IMR-90 (cell line): ENCODE measurements around the gene RRN3. TPM values are rescaled to one million over a fixed set of nuclear protein-coding genes. Genes with fewer than 3 reads are reported as not detected.

ENCODE experiments used
- ATAC-seq: fragments of 200-7000 bp; cut with Tn5 transposase; 2 replicates; pipeline ENCODE4 v1.9.1; 2020; ENCODE audit warnings: low read depth, mild to moderate bottlenecking, moderate library complexity
- BruUV-seq: library from RNA; stranded (reverse); fragments of 400-500 nt; replicated peaks from 2 replicates; lab custom pipeline; 2021; lab: Mats Ljungman, UMichigan
- CTCF ChIA-PET: fragments of 300-600 bp; formaldehyde crosslinking; extraction: SDS; loops from one replicate; lab custom pipeline; 2021; ENCODE audit warnings: antibody characterized with exemption; lab: Yijun Ruan, JAX
- POLR2A ChIA-PET: fragments of 300-600 bp; sonication (Branson Sonifier 250); formaldehyde crosslinking; loops from one replicate; lab custom pipeline; 2022; ENCODE audit warnings: antibody characterized with exemption; ENCODE audit not compliant: unreplicated experiment; lab: Charles Lee
- DNase-seq: peaks from one replicate; pipeline ENCODE4 v3.0.0; 2013
- H2AFZ ChIP-seq: replicated peaks from 2 replicates; pipeline ENCODE3; 2013; ENCODE audit warnings: low read length, mild to moderate bottlenecking; ENCODE audit not compliant: poor library complexity
- H2AK5ac ChIP-seq: 2 replicates; pipeline ENCODE4 v1.6.1; 2013; ENCODE audit warnings: low read depth, low read length, inconsistent platforms
- H2AK9ac ChIP-seq: replicated peaks from 2 replicates; pipeline ENCODE3; 2013; ENCODE audit warnings: mild to moderate bottlenecking, low read depth, low read length, moderate library complexity; ENCODE audit not compliant: poor library complexity
- H2BK120ac ChIP-seq: 2 replicates; pipeline ENCODE4 v1.6.1; 2013; ENCODE audit warnings: low read depth, low read length, inconsistent platforms
- H2BK15ac ChIP-seq: 3 replicates; pipeline ENCODE4 v1.6.1; 2013; ENCODE audit warnings: low read depth, low read length, inconsistent platforms
- H2BK20ac ChIP-seq: 2 replicates; pipeline ENCODE4 v1.6.1; 2013; ENCODE audit warnings: low read depth, mild to moderate bottlenecking, inconsistent platforms, low read length, moderate library complexity
- H2BK5ac ChIP-seq: 2 replicates; pipeline ENCODE4 v1.6.1; 2013; ENCODE audit warnings: mild to moderate bottlenecking, low read depth, low read length, inconsistent platforms; ENCODE audit not compliant: poor library complexity, severe bottlenecking
- H3K14ac ChIP-seq: replicated peaks from 2 replicates; pipeline ENCODE4 v1.6.1; 2013; ENCODE audit warnings: low read depth, low read length, inconsistent platforms
- H3K18ac ChIP-seq: 2 replicates; pipeline ENCODE4 v1.6.1; 2013; ENCODE audit warnings: low read depth, low read length, control low read depth
- H3K23ac ChIP-seq: 2 replicates; pipeline ENCODE4 v1.6.1; 2013; ENCODE audit warnings: low read depth, low read length, inconsistent platforms
- H3K27ac ChIP-seq: 2 replicates; pipeline ENCODE4 v1.5.1; 2013; ENCODE audit warnings: mild to moderate bottlenecking, control low read depth, low read length; ENCODE audit not compliant: insufficient read depth
- H3K27me3 ChIP-seq: 2 replicates; pipeline ENCODE4 v1.6.1; 2013; ENCODE audit warnings: low read length; ENCODE audit not compliant: control insufficient read depth, insufficient read depth
- H3K36me3 ChIP-seq: 2 replicates; pipeline ENCODE4 v1.6.1; 2013; ENCODE audit warnings: low read length, mixed read lengths; ENCODE audit not compliant: control insufficient read depth, insufficient read depth
- H3K4ac ChIP-seq: 2 replicates; pipeline ENCODE4 v1.6.1; 2013; ENCODE audit warnings: low read depth, low read length, inconsistent platforms
- H3K4me1 ChIP-seq: 2 replicates; pipeline ENCODE4 v1.6.1; 2013; ENCODE audit warnings: low read length, mixed read lengths; ENCODE audit not compliant: control insufficient read depth, insufficient read depth
- H3K4me2 ChIP-seq: 2 replicates; pipeline ENCODE4 v1.6.1; 2013; ENCODE audit warnings: low read depth, mild to moderate bottlenecking, control low read depth, low read length, moderate library complexity
- H3K4me3 ChIP-seq: 2 replicates; pipeline ENCODE4 v1.5.1; 2013; ENCODE audit warnings: low read depth, mild to moderate bottlenecking, control low read depth, low read length, moderate library complexity; ENCODE audit not compliant: insufficient read depth
- H3K56ac ChIP-seq: 2 replicates; pipeline ENCODE4 v1.6.1; 2013; ENCODE audit warnings: low read length, inconsistent platforms; ENCODE audit not compliant: insufficient read depth; ENCODE audit errors: extremely low read depth
- H3K79me1 ChIP-seq, 2 experiments: 2 replicates each; pipeline ENCODE4 v1.6.1; 2013; ENCODE audit warnings: low read length in 2 of 2, inconsistent platforms in 1 of 2, low read depth in 1 of 2
- H3K9ac ChIP-seq: 2 replicates; pipeline ENCODE4 v1.6.1; 2013; ENCODE audit warnings: low read depth, low read length, control low read depth
- H3K9me1 ChIP-seq: 2 replicates; pipeline ENCODE4 v1.6.1; 2013; ENCODE audit warnings: low read length, inconsistent platforms; ENCODE audit not compliant: insufficient read depth
- H3K9me3 ChIP-seq: 2 replicates; pipeline ENCODE4 v1.6.1; 2013; ENCODE audit warnings: low read length; ENCODE audit not compliant: control insufficient read depth, insufficient read depth
- H4K20me1 ChIP-seq: 2 replicates; pipeline ENCODE4 v1.6.1; 2013; ENCODE audit warnings: low read length, inconsistent platforms; ENCODE audit not compliant: insufficient read depth
- H4K5ac ChIP-seq: 2 replicates; pipeline ENCODE4 v1.6.1; 2013; ENCODE audit warnings: mild to moderate bottlenecking, low read depth, low read length, control low read depth
- H4K8ac ChIP-seq, 2 experiments: 2 replicates each; pipeline ENCODE4 v1.6.1; 2013; ENCODE audit warnings: low read depth in 2 of 2, low read length in 2 of 2, control low read depth in 1 of 2, inconsistent platforms in 1 of 2
- H4K91ac ChIP-seq: 2 replicates; pipeline ENCODE4 v1.6.1; 2013; ENCODE audit warnings: low read depth, low read length, inconsistent platforms; ENCODE audit not compliant: insufficient read depth
- BHLHE40 ChIP-seq: fragments of 150-350 bp; IDR thresholded peaks from 2 replicates; pipeline ENCODE4 v1.6.1; 2016; ENCODE audit warnings: mild to moderate bottlenecking, low read depth, low read length
- CEBPB ChIP-seq: IDR thresholded peaks from 2 replicates; pipeline ENCODE4 v1.6.1; 2012; ENCODE audit warnings: low read depth, low read length, improper control_type of control experiment
- CHD1 ChIP-seq: IDR thresholded peaks from 2 replicates; pipeline ENCODE4 v1.6.1; 2012; ENCODE audit warnings: low read depth, low read length, improper control_type of control experiment
- CTCF ChIP-seq: conservative IDR thresholded peaks from 2 replicates; pipeline ENCODE4 v1.5.1; 2012; ENCODE audit warnings: mild to moderate bottlenecking, low read depth, low read length, improper control_type of control experiment
- ELK1 ChIP-seq: fragments of 150-350 bp; IDR thresholded peaks from 2 replicates; pipeline ENCODE4 v1.6.1; 2016; ENCODE audit warnings: low read depth, mild to moderate bottlenecking, low read length, moderate library complexity, borderline replicate concordance
- MAFK ChIP-seq: IDR thresholded peaks from 2 replicates; pipeline ENCODE4 v1.6.1; 2012; ENCODE audit warnings: low read depth, low read length, improper control_type of control experiment
- MAZ ChIP-seq: IDR thresholded peaks from 2 replicates; pipeline ENCODE4 v1.6.1; 2012; ENCODE audit warnings: low read depth, mild to moderate bottlenecking, low read length, improper control_type of control experiment, moderate library complexity, borderline replicate concordance
- NFE2L2 ChIP-seq: fragments of 150-350 bp; IDR thresholded peaks from 2 replicates; pipeline ENCODE4 v1.6.1; 2016; ENCODE audit warnings: low read depth, mild to moderate bottlenecking, low read length
- POLR2A ChIP-seq: IDR thresholded peaks from 2 replicates; pipeline ENCODE4 v1.6.1; 2012; ENCODE audit warnings: mild to moderate bottlenecking, low read depth, low read length
- RAD21 ChIP-seq: IDR thresholded peaks from 2 replicates; pipeline ENCODE4 v1.6.1; 2012; ENCODE audit warnings: low read length, improper control_type of control experiment
- RCOR1 ChIP-seq: IDR thresholded peaks from 2 replicates; pipeline ENCODE4 v1.6.1; 2012; ENCODE audit warnings: mild to moderate bottlenecking, low read length, improper control_type of control experiment; ENCODE audit not compliant: insufficient replicate concordance
- RFX5 ChIP-seq: IDR thresholded peaks from 2 replicates; pipeline ENCODE4 v1.8.0; 2012; ENCODE audit warnings: low read depth, mild to moderate bottlenecking, low read length, moderate library complexity
- SMC3 ChIP-seq: fragments of 150-350 bp; IDR thresholded peaks from 2 replicates; pipeline ENCODE4 v1.6.1; 2016; ENCODE audit warnings: low read depth, mild to moderate bottlenecking, antibody characterized with exemption, low read length, moderate library complexity
- WGBS, 2 experiments: methylation state at CpG; one replicate each; pipeline versions ENCODE4 v1.1.5 to v1.1.7; 2013; ENCODE audit warnings: missing lambda C conversion rate in 2 of 2; ENCODE audit not compliant: insufficient read length in 1 of 2; ENCODE audit errors: extremely low coverage in 2 of 2; 5-methylcytosine and 5-hydroxymethylcytosine counted together
- dilution Hi-C: fragments of 300-500 bp; cut with HindIII; formaldehyde crosslinking; loops from one replicate; pipeline ENCODE4 v1.14.3; 2018; ENCODE audit warnings: low sequenced_read_pairs; ENCODE audit not compliant: unreplicated experiment
- in situ Hi-C: fragments of 300-500 bp; cut with MboI; formaldehyde crosslinking; loops from 3 replicates; pipeline ENCODE4 v1.14.3; 2019; ENCODE audit warnings: low sequenced_read_pairs, inconsistent platforms, mixed read lengths
- intact Hi-C: fragments of 100-400 bp; cut with micrococcal nuclease; formaldehyde crosslinking; loops from 2 replicates; pipeline ENCODE4 v1.10.0; 2022
- polyA plus RNA-seq, 3 experiments: library from polyadenylated mRNA; depleted of rRNA; stranded (reverse); fragments of >200 nt; gene quantifications; 2 replicates each; pipeline ENCODE4 v1.2.3, GENCODE V29; 2012; ENCODE audit warnings: low replicate concordance in 1 of 3
- total RNA-seq: library from RNA; depleted of rRNA; stranded (reverse); fragments of >200 nt; gene quantifications from 2 replicates; pipeline ENCODE4 v1.2.3, GENCODE V29; 2012
- TF ChIP-seq, protein P1 (sequence below): fragments of 150-350 bp; IDR thresholded peaks from 2 replicates; pipeline ENCODE4 v1.6.1; 2017; ENCODE audit warnings: mild to moderate bottlenecking, antibody characterized with exemption, low read length, low read depth

Gene RRN3
- total and polyA plus RNA-seq, 2 of the 4 experiments (the other 2 are of a cell fraction): 22.1 to 47.7 TPM

DNA sequence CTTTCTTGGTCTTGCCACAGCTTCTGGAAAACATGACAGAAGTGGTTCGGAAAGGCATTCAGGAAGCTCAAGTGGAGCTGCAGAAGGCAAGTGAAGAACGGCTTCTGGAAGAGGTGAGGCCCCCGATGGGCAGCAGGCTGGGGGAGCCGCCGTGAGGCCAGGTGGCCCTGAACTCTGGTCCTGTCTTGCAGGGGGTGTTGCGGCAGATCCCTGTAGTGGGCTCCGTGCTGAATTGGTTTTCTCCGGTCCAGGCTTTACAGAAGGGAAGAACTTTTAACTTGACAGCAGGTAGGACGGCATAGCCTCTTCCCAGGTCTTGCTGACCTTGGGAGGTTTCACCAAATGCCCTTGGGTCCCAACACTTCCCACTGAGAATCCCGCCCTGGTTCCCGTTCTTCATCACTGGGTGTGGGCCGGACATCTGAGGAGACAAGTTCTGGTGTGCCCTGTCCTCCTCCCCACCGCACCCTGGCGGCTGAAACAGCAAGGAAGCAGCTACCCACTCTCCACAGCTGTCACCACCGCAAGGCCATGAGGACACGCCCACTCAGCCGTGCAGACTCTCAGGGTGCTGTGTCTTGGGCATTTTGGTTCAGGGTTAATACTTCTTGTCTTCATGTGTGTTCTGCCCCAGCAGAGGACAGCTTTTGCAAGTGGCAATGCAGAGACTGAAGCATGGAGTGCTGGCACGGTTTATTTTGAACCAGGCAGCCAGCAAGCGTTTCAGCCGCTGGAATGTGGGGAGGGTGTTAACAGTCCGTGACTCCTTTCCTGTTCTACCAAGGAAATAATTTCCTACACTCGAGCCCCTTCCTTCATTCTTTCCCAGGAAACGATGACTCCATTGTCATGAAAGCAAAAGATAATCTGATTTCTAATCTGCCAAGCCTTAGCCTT is 59.6 kb downstream of the RRN3 start:
- ATAC-seq: no peak
- DNase-seq: no peak

More for the DNA sequence above, 59.6 kb downstream of the RRN3 start:
- Histone ChIP-seq H2BK120ac (no peak overlapping the region), H3K56ac (no peak overlapping the region), H3K4ac (no peak overlapping the region), H3K9ac (no peak overlapping the region), H3K36me3 (peaks cover 77% of the 10 kb centered on the region), H2AFZ (no peak overlapping the region), H3K4me1 (no peaks in the 10 kb centered on the region), H2AK9ac (no peak overlapping the region), H3K9me3 (no peaks in the 10 kb centered on the region), H3K14ac (no peak overlapping the region), H2BK5ac (no peak overlapping the region), H4K5ac (no peak overlapping the region), H3K18ac (no peak overlapping the region), H3K4me3 (no peak overlapping the region), H2BK20ac (no peak overlapping the region), H3K4me2 (no peak overlapping the region), H4K20me1 (peaks cover 4% of the 10 kb centered on the region; the same call in 1 of the 2 replicates), H3K27ac (no peak overlapping the region), H4K8ac (no peak overlapping the region), H2BK15ac (no peak overlapping the region), H3K79me1 (peaks cover 2 to 5% of the 10 kb centered on the region in 2 experiments; a peak in 3 of 4 replicates), H3K23ac (no peak overlapping the region), H3K27me3 (no peaks in the 10 kb centered on the region), H3K9me1 (peaks cover 7% of the 10 kb centered on the region; the same call in 1 of the 2 replicates), H2AK5ac (no peak overlapping the region), H4K91ac (no peak overlapping the region)
- CTCF ChIA-PET: no interaction called here
- in situ Hi-C loops: no loop called here
- 86% methylated on average over 8 of the region's 23 CpGs; no CpG with 5 or more reads in 1 of the 2 experiments for WGBS, 2 experiments
- POLR2A ChIA-PET: no interaction called here
- no peak for TF ChIP-seq CTCF
- no peak for TF ChIP-seq MAFK
- TF ChIP-seq CHD1: no peak
- no peak for TF ChIP-seq RFX5
- TF ChIP-seq RAD21: no peak
- TF ChIP-seq BHLHE40: no peak
- TF ChIP-seq MAZ: no peak
- TF ChIP-seq SMC3: no peak
- TF ChIP-seq, protein P1, sequence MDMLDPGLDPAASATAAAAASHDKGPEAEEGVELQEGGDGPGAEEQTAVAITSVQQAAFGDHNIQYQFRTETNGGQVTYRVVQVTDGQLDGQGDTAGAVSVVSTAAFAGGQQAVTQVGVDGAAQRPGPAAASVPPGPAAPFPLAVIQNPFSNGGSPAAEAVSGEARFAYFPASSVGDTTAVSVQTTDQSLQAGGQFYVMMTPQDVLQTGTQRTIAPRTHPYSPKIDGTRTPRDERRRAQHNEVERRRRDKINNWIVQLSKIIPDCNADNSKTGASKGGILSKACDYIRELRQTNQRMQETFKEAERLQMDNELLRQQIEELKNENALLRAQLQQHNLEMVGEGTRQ: no peak
- TF ChIP-seq POLR2A: no peak
- TF ChIP-seq CEBPB: no peak
- no peak for TF ChIP-seq NFE2L2
- no peak for TF ChIP-seq ELK1
- TF ChIP-seq RCOR1: no peak
- intact Hi-C loops: no loop called here
- dilution Hi-C loops: no loop called here
- BruUV-seq: no TSS peak
